A549 (cell line): ENCODE data around the gene LPAR1. TPM values are rescaled to one million over a fixed set of nuclear protein-coding genes. Genes with fewer than 3 reads are reported as not detected.

ENCODE experiments used
- ATAC-seq, 2 experiments: fragments of 200-7000 bp in 1 of 2; fragments of >200 bp in 1 of 2; cut with Nextera tagmentation in 1 of 2; cut with Tn5 transposase in 1 of 2; 3 replicates each; pipeline versions ENCODE4 v1.8.0 to v1.9.1; 2018 to 2020; ENCODE audit warnings: mild to moderate bottlenecking in 1 of 2, moderate library complexity in 1 of 2
- CTCF ChIA-PET: fragments of 300-600 bp; sonication (Branson Sonifier 250); formaldehyde crosslinking; extraction: SDS; loops from one replicate; lab custom pipeline; 2021; ENCODE audit warnings: antibody characterized with exemption, inconsistent platforms; lab: Yijun Ruan, JAX
- POLR2A ChIA-PET: fragments of 350-600 bp; formaldehyde crosslinking; extraction: SDS; loops from one replicate; lab custom pipeline; 2021; ENCODE audit warnings: antibody characterized with exemption, inconsistent platforms; lab: Yijun Ruan, JAX
- DNase-seq, 2 experiments: peaks; one replicate each; pipeline versions ENCODE4 v3.0.0 to v3.0.0-alpha.2; 2011 to 2016; ENCODE audit warnings: low read depth in 1 of 2, low spot score in 1 of 2
- FAIRE-seq: peaks from 2 replicates; lab custom pipeline; 2011; peaks lifted over from hg19 to GRCh38; lab: Jason Lieb, UNC
- H3K27ac ChIP-seq, 2 experiments: fragments of >200 bp; sonication (Bioruptor Twin); formaldehyde crosslinking; 3 replicates each; pipeline ENCODE4 v1.5.1; 2016 to 2017
- H3K4me1 ChIP-seq: fragments of >200 bp; sonication (Bioruptor Twin); formaldehyde crosslinking; 3 replicates; pipeline ENCODE4 v1.6.1; 2016
- H3K4me2 ChIP-seq: fragments of >200 bp; sonication (Bioruptor Twin); formaldehyde crosslinking; 3 replicates; pipeline ENCODE4 v1.6.1; 2016
- H3K4me3 ChIP-seq: fragments of >200 bp; sonication (Bioruptor Twin); formaldehyde crosslinking; 3 replicates; pipeline ENCODE4 v1.5.1; 2016
- H3K9me3 ChIP-seq: fragments of >200 bp; sonication (Bioruptor Twin); formaldehyde crosslinking; 3 replicates; pipeline ENCODE4 v1.6.1; 2016
- BHLHE40 ChIP-seq: IDR thresholded peaks from 2 replicates; pipeline ENCODE4 v1.6.1; 2012; ENCODE audit warnings: low read depth, low read length, inconsistent platforms
- CBX2 ChIP-seq: fragments of 200-600 bp; sonication (generic); IDR thresholded peaks from 2 replicates; pipeline ENCODE4 v1.6.1; 2016; ENCODE audit warnings: low read depth, mild to moderate bottlenecking, borderline replicate concordance
- CBX8 ChIP-seq: fragments of 200-600 bp; sonication (generic); IDR thresholded peaks from 2 replicates; pipeline ENCODE4 v1.6.1; 2016
- CEBPB ChIP-seq, 2 experiments: fragments of >200 bp in 1 of 2; sonication (Bioruptor Twin) in 1 of 2; formaldehyde crosslinking in 1 of 2; IDR thresholded peaks; 2 replicates each; pipeline ENCODE4 v1.6.1; 2012 to 2016
- CHD4 ChIP-seq: fragments of 200-600 bp; sonication (generic); IDR thresholded peaks from 2 replicates; pipeline ENCODE4 v1.6.1; 2016; ENCODE audit warnings: antibody characterized with exemption, mild to moderate bottlenecking, borderline replicate concordance
- E2F6 ChIP-seq: IDR thresholded peaks from 2 replicates; pipeline ENCODE4 v1.6.1; 2012; ENCODE audit warnings: low read depth, borderline replicate concordance
- EP300 ChIP-seq, 2 experiments: fragments of >200 bp; sonication (Bioruptor Twin); formaldehyde crosslinking; IDR thresholded peaks; 2 replicates in 1 of 2; 3 replicates in 1 of 2; pipeline ENCODE4 v1.6.1; 2016 to 2017
- FOSB ChIP-seq: fragments of 250-450 bp; sonication (Bioruptor Pico); IDR thresholded peaks from 2 replicates; pipeline ENCODE4 v1.5.0; 2020; ENCODE audit warnings: mild to moderate bottlenecking, moderate library complexity
- HDAC2 ChIP-seq: fragments of 200-600 bp; sonication (generic); IDR thresholded peaks from 2 replicates; pipeline ENCODE4 v1.6.1; 2016
- HEYL ChIP-seq: fragments of 250-450 bp; sonication (Bioruptor Pico); IDR thresholded peaks from 2 replicates; pipeline ENCODE4 v1.8.0; 2021; ENCODE audit warnings: mild to moderate bottlenecking, moderate library complexity
- JUN ChIP-seq, 2 experiments: fragments of >200 bp; sonication (Bioruptor Twin); formaldehyde crosslinking; IDR thresholded peaks; 2 replicates in 1 of 2; 3 replicates in 1 of 2; pipeline ENCODE4 v1.6.1; 2016 to 2017
- KDM5A ChIP-seq: fragments of 200-600 bp; sonication (generic); IDR thresholded peaks from 2 replicates; pipeline ENCODE4 v1.6.1; 2016; ENCODE audit warnings: antibody characterized with exemption, mild to moderate bottlenecking
- MAFK ChIP-seq: fragments of 450-650 bp; IDR thresholded peaks from 2 replicates; pipeline ENCODE4 v1.6.1; 2014; ENCODE audit not compliant: partially characterized antibody
- MAX ChIP-seq: IDR thresholded peaks from 2 replicates; pipeline ENCODE4 v1.6.1; 2012
- MAZ ChIP-seq: fragments of 150-350 bp; IDR thresholded peaks from 2 replicates; pipeline ENCODE4 v1.6.1; 2014; ENCODE audit warnings: antibody characterized with exemption, low read depth, low read length, borderline replicate concordance
- NR3C1 ChIP-seq: fragments of >200 bp; sonication (Bioruptor Twin); formaldehyde crosslinking; IDR thresholded peaks from 3 replicates; pipeline ENCODE4 v1.6.1; 2017
- POLR2A ChIP-seq: IDR thresholded peaks from 2 replicates; pipeline ENCODE4 v1.6.1; 2012; ENCODE audit warnings: mild to moderate bottlenecking, low read length
- RAD21 ChIP-seq, 2 experiments: fragments of >200 bp in 1 of 2; sonication (Bioruptor Twin) in 1 of 2; formaldehyde crosslinking in 1 of 2; IDR thresholded peaks in 1 of 2; conservative IDR thresholded peaks in 1 of 2; 2 replicates in 1 of 2; 3 replicates in 1 of 2; pipeline ENCODE4 v1.6.1; 2012 to 2018; ENCODE audit warnings: inconsistent platforms in 1 of 2
- RCOR1 ChIP-seq: fragments of 150-350 bp; IDR thresholded peaks from 2 replicates; pipeline ENCODE4 v1.6.1; 2014; ENCODE audit warnings: antibody characterized with exemption, low read length, low read depth
- REST ChIP-seq: fragments of 200-600 bp; sonication (generic); IDR thresholded peaks from 2 replicates; pipeline ENCODE4 v1.6.1; 2016; ENCODE audit warnings: antibody characterized with exemption, mild to moderate bottlenecking, moderate library complexity
- SMC3 ChIP-seq: fragments of >200 bp; sonication (Bioruptor Twin); formaldehyde crosslinking; IDR thresholded peaks from 3 replicates; pipeline ENCODE4 v1.6.1; 2018; ENCODE audit warnings: inconsistent platforms
- SREBF2 ChIP-seq: fragments of 450-650 bp; IDR thresholded peaks from 2 replicates; pipeline ENCODE4 v1.6.1; 2014; ENCODE audit warnings: mild to moderate bottlenecking, moderate library complexity
- TFCP2L1 ChIP-seq: fragments of 250-450 bp; sonication (Bioruptor Pico); IDR thresholded peaks from 2 replicates; pipeline ENCODE4 v1.5.0; 2021; ENCODE audit warnings: mild to moderate bottlenecking
- ZFP36 ChIP-seq: fragments of 450-650 bp; IDR thresholded peaks from 2 replicates; pipeline ENCODE4 v1.6.1; 2014; ENCODE audit warnings: borderline replicate concordance; ENCODE audit not compliant: partially characterized antibody
- ZNF302 ChIP-seq: fragments of 250-450 bp; sonication (Bioruptor Pico); IDR thresholded peaks from 2 replicates; pipeline ENCODE4 v1.9.0; 2021; ENCODE audit warnings: inconsistent platforms, mild to moderate bottlenecking, moderate library complexity
- WGBS: methylation state at CpG from one replicate; pipeline ENCODE4 v1.1.6; 2017; ENCODE audit errors: missing lambda C conversion rate; 5-methylcytosine and 5-hydroxymethylcytosine counted together
- polyA plus RNA-seq, 4 experiments: library from polyadenylated mRNA; depleted of rRNA in 3 of 4; stranded (reverse); fragments of >200 nt; fragmentation: RNase III in 1 of 4; extraction: RNeasy Plus Mini Kit Qiagen cat#74134 plus additional on column Dnase treatment in 1 of 4; gene quantifications; 2 replicates in 3 of 4; 3 replicates in 1 of 4; pipeline ENCODE4 v1.2.3, GENCODE V29; 2011 to 2017
- TF ChIP-seq, protein P1 (sequence below): fragments of 250-450 bp; sonication (Bioruptor Pico); IDR thresholded peaks from 2 replicates; pipeline ENCODE4 v1.5.0; 2020; ENCODE audit warnings: low read depth, mild to moderate bottlenecking, moderate library complexity

The LPAR1 gene
- polyA plus RNA-seq, 2 of the 4 experiments (the other 2 are of a cell fraction), result 15.8 to 33.7 TPM

GRCh38 chr9:110995420-110996340 is 42.6 kb downstream of the LPAR1 start (continued):
- TF ChIP-seq E2F6, result no peak
- no peak for TF ChIP-seq JUN (IDR thresholded peaks at IDR 0.05)
- no peak for TF ChIP-seq MAZ
- no peak for TF ChIP-seq ZNF302 (CRISPR knock-in tag)
- no peak for TF ChIP-seq KDM5A

DNA sequence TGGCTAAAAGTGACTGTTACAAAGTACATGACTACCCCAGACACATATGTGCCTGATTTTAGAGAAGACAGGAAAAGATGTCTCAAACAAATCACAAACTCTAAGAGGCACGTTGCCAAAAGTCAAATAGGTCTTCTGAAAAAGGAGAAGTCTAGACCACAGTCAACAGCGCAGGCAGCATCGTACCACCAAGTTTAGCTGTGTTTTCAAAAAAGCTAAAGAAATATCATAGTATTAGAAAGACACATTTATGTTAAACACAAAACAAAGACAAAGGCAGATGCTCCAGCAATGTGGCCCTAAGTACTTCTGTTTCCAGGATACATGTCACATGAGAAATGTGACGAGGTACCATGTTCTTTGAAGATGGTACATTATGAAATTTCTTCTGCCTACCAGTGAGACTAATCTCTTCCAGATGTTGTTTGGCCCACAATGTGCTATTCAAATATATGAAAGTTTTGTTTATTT is 43.5 kb downstream of the LPAR1 start:
- H3K4me3 ChIP-seq, result no peak overlapping the region
- FAIRE-seq (no peak), DNase-seq (no peak), ATAC-seq (no peak)
- 88% methylated on average over 4 of the region's 4 CpGs for WGBS
- H3K4me1 ChIP-seq, result 0 out of 3 replicates have a peak, but pooled peaks cover 5% of the 10 kb centered on the region
- peaks cover 9% of the 10 kb centered on the region for H3K9me3 ChIP-seq
- CTCF ChIA-PET, result no interaction called here
- no peak overlapping the region for H3K27ac ChIP-seq
- POLR2A ChIA-PET, result no interaction called here
- H3K4me2 ChIP-seq, result no peak overlapping the region
- TF ChIP-seq JUN (IDR thresholded peaks at IDR 0.05) (no peak), FOSB (CRISPR knock-in tag) (no peak), SREBF2 (no peak)

- no peak overlapping the region for H3K4me2 ChIP-seq
- WGBS, result 87% methylated on average over 2 of the region's 2 CpGs
- DNase-seq (no peak), FAIRE-seq (no peak), ATAC-seq (no peak)
- H3K4me1 ChIP-seq, result no peaks in the 10 kb centered on the region
- H3K9me3 ChIP-seq, result peaks cover 17% of the 10 kb centered on the region
- ChIA-PET POLR2A (no interaction called here), CTCF (no interaction called here)
- no peak for TF ChIP-seq NR3C1
- no peak for TF ChIP-seq RAD21 (conservative IDR thresholded peaks at IDR 0.05 in 1 of 2, IDR thresholded peaks at IDR 0.05 in 1 of 2)
- TF ChIP-seq HDAC2, result no peak
- TF ChIP-seq TFCP2L1 (CRISPR knock-in tag), result no peak
- no peak for TF ChIP-seq CBX8
- TF ChIP-seq ZFP36, result no peak
- no peak for TF ChIP-seq HEYL (CRISPR knock-in tag)
- TF ChIP-seq POLR2A, result no peak
- TF ChIP-seq MAX, result no peak
- TF ChIP-seq SMC3, result no peak
- TF ChIP-seq JUN (IDR thresholded peaks at IDR 0.05), result no peak
- no peak for TF ChIP-seq BHLHE40
- TF ChIP-seq, protein P1, sequence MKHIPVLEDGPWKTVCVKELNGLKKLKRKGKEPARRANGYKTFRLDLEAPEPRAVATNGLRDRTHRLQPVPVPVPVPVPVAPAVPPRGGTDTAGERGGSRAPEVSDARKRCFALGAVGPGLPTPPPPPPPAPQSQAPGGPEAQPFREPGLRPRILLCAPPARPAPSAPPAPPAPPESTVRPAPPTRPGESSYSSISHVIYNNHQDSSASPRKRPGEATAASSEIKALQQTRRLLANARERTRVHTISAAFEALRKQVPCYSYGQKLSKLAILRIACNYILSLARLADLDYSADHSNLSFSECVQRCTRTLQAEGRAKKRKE (CRISPR knock-in tag), result no peak
- no peak for TF ChIP-seq EP300 (IDR thresholded peaks at IDR 0.05)
- TF ChIP-seq FOSB (CRISPR knock-in tag), result no peak
- no peak for TF ChIP-seq MAFK
- TF ChIP-seq CEBPB (IDR thresholded peaks at IDR 0.05), result no peak
- H3K4me3 ChIP-seq, result no peak overlapping the region
- H3K27ac ChIP-seq, result no peak overlapping the region
Observed at GRCh38 chr9:110990481-110990880, 47.8 kb downstream of the LPAR1 start.

GRCh38 chr9:110986529-110986928 is 51.7 kb downstream of the LPAR1 start:
- H3K4me1 ChIP-seq, result no peaks in the 10 kb centered on the region
- no peak for DNase-seq
- H3K9me3 ChIP-seq, result peaks cover 17% of the 10 kb centered on the region
- FAIRE-seq, result no peak
- H3K4me3 ChIP-seq, result no peak overlapping the region
- ChIA-PET POLR2A (no interaction called here), CTCF (no interaction called here)
- no peak for ATAC-seq
- no peak overlapping the region for H3K4me2 ChIP-seq
- no peak overlapping the region for H3K27ac ChIP-seq
- 92% methylated on average over 1 of the region's 1 CpG for WGBS
- TF ChIP-seq REST, result no peak
- TF ChIP-seq CBX2, result no peak
- no peak for TF ChIP-seq CHD4
- no peak for TF ChIP-seq MAFK
- TF ChIP-seq CBX8, result no peak
- no peak for TF ChIP-seq E2F6
- no peak for TF ChIP-seq NR3C1
- TF ChIP-seq JUN (IDR thresholded peaks at IDR 0.05), result no peak
- no peak for TF ChIP-seq RCOR1
